ENCODE results near the gene CERS4. TPM values are rescaled to one million over a fixed set of nuclear protein-coding genes. Genes with fewer than 3 reads are reported as not detected.
"Not testable (repeated sequence)": the region's sequence is repeated elsewhere in the genome, so short reads cannot be mapped to it uniquely, and the experiment has no call there.

The CERS4 gene
- total RNA-seq, 4 donors from 2014 or later: 56.9 to 73.5 (median 67.1) TPM

- TF ChIP-seq POLR2A (IDR thresholded peaks at IDR 0.05) (no peak), EP300 (IDR thresholded peaks at IDR 0.05) (no peak), CTCF (IDR thresholded peaks at IDR 0.05) (no peak)
- Histone ChIP-seq H3K4me1 (peaks cover 0 to 11% (median 2%) of the 10 kb centered on the region in 4 donors), H3K4me3 (no peak overlapping the region), H3K27me3 (no peaks in the 10 kb centered on the region), H3K27ac (peak overlapping the region in 1 of 4 donors; percentile 50), H3K36me3 (no peaks in the 10 kb centered on the region), H3K9me3 (no peaks in the 10 kb centered on the region)
- 73 to 77% methylated on average over 11 of the region's 11 CpGs for WGBS, 2 donors
- no peak for DNase-seq (ENCODE audit: low spot score in 2 of 2)
These were observed 14.5 kb upstream of the CERS4 start for GRCh38 chr19:8194528-8195267.

- DNase-seq (ENCODE audit: low spot score in 2 of 2): no peak
- Histone ChIP-seq H3K9me3 (no peaks in the 10 kb centered on the region), H3K36me3 (no peaks in the 10 kb centered on the region), H3K4me1 (peaks cover 0 to 11% (median 2%) of the 10 kb centered on the region in 4 donors), H3K27ac (no peak overlapping the region), H3K4me3 (no peak overlapping the region), H3K27me3 (no peaks in the 10 kb centered on the region)
- WGBS, 2 donors: 52 to 53% methylated on average over 10 of the region's 10 CpGs
- TF ChIP-seq CTCF (IDR thresholded peaks at IDR 0.05): no peak
- no peak for TF ChIP-seq POLR2A (IDR thresholded peaks at IDR 0.05)
- no peak for TF ChIP-seq EP300 (IDR thresholded peaks at IDR 0.05)
These were observed 12.8 kb upstream of the CERS4 start for GRCh38 chr19:8196271-8196927.

- peaks cover 0 to 10% (median 2%) of the 10 kb centered on the region in 4 donors for H3K4me1 ChIP-seq
- H3K36me3 ChIP-seq; H3K9me3 ChIP-seq; H3K27me3 ChIP-seq; DNase-seq (ENCODE audit: low spot score in 2 of 2); H3K4me3 ChIP-seq; H3K27ac ChIP-seq: not testable (repeated sequence)
- WGBS, 2 donors: 68 to 70% methylated on average over 15 of the region's 15 CpGs
These were observed 5.7 kb upstream of the CERS4 start for GRCh38 chr19:8203288-8204120.

- DNase-seq (ENCODE audit: low spot score in 2 of 2): no peak
- Histone ChIP-seq H3K27ac (no peak overlapping the region), H3K4me3 (no peak overlapping the region), H3K27me3 (no peaks in the 10 kb centered on the region), H3K9me3 (no peaks in the 10 kb centered on the region), H3K36me3 (no peaks in the 10 kb centered on the region), H3K4me1 (peaks cover 0 to 14% (median 3%) of the 10 kb centered on the region in 4 donors)
- WGBS, 2 donors: 77 to 84% methylated on average over 5 of the region's 5 CpGs
- TF ChIP-seq EP300 (IDR thresholded peaks at IDR 0.05): no peak
- no peak for TF ChIP-seq POLR2A (IDR thresholded peaks at IDR 0.05)
- no peak for TF ChIP-seq CTCF (IDR thresholded peaks at IDR 0.05)
These were observed 4.2 kb upstream of the CERS4 start for GRCh38 chr19:8204961-8205360.

GRCh38 chr19:8206147-8207087 lies 2.8 kb upstream of the CERS4 start:
- TF ChIP-seq POLR2A (IDR thresholded peaks at IDR 0.05): no peak
- no peak for TF ChIP-seq CTCF (IDR thresholded peaks at IDR 0.05)
- no peak for TF ChIP-seq EP300 (IDR thresholded peaks at IDR 0.05)
- Histone ChIP-seq H3K9me3 (no peaks in the 10 kb centered on the region), H3K27me3 (no peaks in the 10 kb centered on the region), H3K36me3 (no peaks in the 10 kb centered on the region), H3K4me3 (no peak overlapping the region), H3K27ac (no peak overlapping the region), H3K4me1 (peaks cover 0 to 26% (median 9%) of the 10 kb centered on the region in 4 donors)
- DNase-seq (ENCODE audit: low spot score in 2 of 2): no peak
- 92 to 94% methylated on average over 13 of the region's 13 CpGs for WGBS, 2 donors

- H3K9me3 ChIP-seq; H3K27me3 ChIP-seq; H3K36me3 ChIP-seq; DNase-seq (ENCODE audit: low spot score in 2 of 2); H3K4me3 ChIP-seq; H3K27ac ChIP-seq: not testable (repeated sequence)
- 93 to 94% methylated on average over 7 of the region's 7 CpGs for WGBS, 2 donors
- H3K4me1 ChIP-seq: peaks cover 0 to 26% (median 9%) of the 10 kb centered on the region in 4 donors
These were observed 1.8 kb upstream of the CERS4 start for GRCh38 chr19:8207326-8207725.

Data from tibial nerve (tissue), 4 donors.